H9 (cell line): ENCODE results near the gene JUNB. TPM values are rescaled to one million over a fixed set of nuclear protein-coding genes. Genes with fewer than 3 reads are reported as not detected.
A peak's percentile ranks its signal among the peaks of the same experiment; 100 is the strongest.

Experiments
- DNase-seq: peaks from one replicate; pipeline ENCODE4 v3.0.0-alpha.2; 2017
- H2AFZ ChIP-seq: one replicate; pipeline ENCODE4 v1.6.1; 2013; ENCODE audit warnings: mild to moderate bottlenecking, low read length, control low read depth, moderate library complexity
- H2AK5ac ChIP-seq: 2 replicates; pipeline ENCODE4 v1.6.1; 2013; ENCODE audit warnings: low read length, control low read depth, mixed read lengths; ENCODE audit not compliant: insufficient read length
- H2BK120ac ChIP-seq: one replicate; pipeline ENCODE4 v1.6.1; 2013; ENCODE audit warnings: low read depth, mild to moderate bottlenecking, low read length, control low read depth, inconsistent platforms; ENCODE audit not compliant: poor library complexity, severe bottlenecking
- H2BK12ac ChIP-seq: 2 replicates; pipeline ENCODE4 v1.6.1; 2013; ENCODE audit warnings: low read length, control low read depth, mixed read lengths, low read depth; ENCODE audit not compliant: insufficient read length
- H2BK15ac ChIP-seq: 2 replicates; pipeline ENCODE4 v1.6.1; 2013; ENCODE audit warnings: low read depth, low read length, control low read depth
- H2BK20ac ChIP-seq: one replicate; pipeline ENCODE4 v1.6.1; 2013; ENCODE audit warnings: low read depth, mild to moderate bottlenecking, low read length, control low read depth, inconsistent platforms; ENCODE audit not compliant: poor library complexity, severe bottlenecking
- H2BK5ac ChIP-seq: 2 replicates; pipeline ENCODE4 v1.6.1; 2013; ENCODE audit warnings: low read length, control low read depth, mixed read lengths; ENCODE audit not compliant: insufficient read length
- H3K14ac ChIP-seq: 2 replicates; pipeline ENCODE4 v1.6.1; 2013; ENCODE audit warnings: low read length, control low read depth; ENCODE audit not compliant: insufficient read depth
- H3K18ac ChIP-seq: 2 replicates; pipeline ENCODE4 v1.6.1; 2013; ENCODE audit warnings: low read depth, mild to moderate bottlenecking, mixed read lengths, low read length, control low read depth; ENCODE audit not compliant: insufficient read length
- H3K23ac ChIP-seq: 2 replicates; pipeline ENCODE4 v1.6.1; 2013; ENCODE audit warnings: low read length, control low read depth, mixed read lengths, low read depth; ENCODE audit not compliant: insufficient read length
- H3K23me2 ChIP-seq: 2 replicates; pipeline ENCODE4 v1.6.1; 2013; ENCODE audit warnings: low read depth, mild to moderate bottlenecking, mixed read lengths, low read length, control low read depth; ENCODE audit not compliant: insufficient read length, poor library complexity, severe bottlenecking
- H3K27ac ChIP-seq: 2 replicates; pipeline ENCODE4 v1.5.1; 2013; ENCODE audit warnings: low read length, control low read depth, mixed read lengths, low read depth; ENCODE audit not compliant: insufficient read length
- H3K27me3 ChIP-seq: 2 replicates; pipeline ENCODE4 v1.6.1; 2013; ENCODE audit warnings: low read length, control low read depth, inconsistent platforms; ENCODE audit not compliant: insufficient read depth
- H3K4ac ChIP-seq: 2 replicates; pipeline ENCODE4 v1.6.1; 2013; ENCODE audit warnings: low read depth, mild to moderate bottlenecking, control low read depth, inconsistent platforms, low read length, moderate library complexity
- H3K4me1 ChIP-seq: 2 replicates; pipeline ENCODE4 v1.6.1; 2013; ENCODE audit warnings: low read length, control low read depth, inconsistent platforms; ENCODE audit not compliant: insufficient read depth
- H3K4me2 ChIP-seq: 2 replicates; pipeline ENCODE4 v1.6.1; 2013; ENCODE audit warnings: low read length, control low read depth, mixed read lengths; ENCODE audit not compliant: insufficient read length, insufficient read depth
- H3K56ac ChIP-seq: 2 replicates; pipeline ENCODE4 v1.6.1; 2013; ENCODE audit warnings: low read depth, mild to moderate bottlenecking, mixed read lengths, low read length, control low read depth; ENCODE audit not compliant: insufficient read length
- H3K79me1 ChIP-seq: 2 replicates; pipeline ENCODE4 v1.6.1; 2013; ENCODE audit warnings: low read depth, mild to moderate bottlenecking, moderate library complexity, low read length, control low read depth, inconsistent platforms; ENCODE audit not compliant: insufficient read depth, poor library complexity, severe bottlenecking
- H3K79me2 ChIP-seq: 2 replicates; pipeline ENCODE4 v1.6.1; 2013; ENCODE audit warnings: low read length, control low read depth, inconsistent platforms; ENCODE audit not compliant: insufficient read depth
- H3K9ac ChIP-seq: 2 replicates; pipeline ENCODE4 v1.6.1; 2013; ENCODE audit warnings: low read length, control low read depth, mixed read lengths; ENCODE audit not compliant: insufficient read length; ENCODE audit errors: extremely low read depth
- H3K9me3 ChIP-seq: one replicate; pipeline ENCODE4 v1.6.1; 2013; ENCODE audit warnings: low read depth, low read length, inconsistent platforms; ENCODE audit not compliant: control insufficient read depth
- H3T11ph ChIP-seq: one replicate; pipeline ENCODE4 v1.6.1; 2013; ENCODE audit warnings: mild to moderate bottlenecking, low read length, control low read depth, inconsistent platforms
- H4K20me1 ChIP-seq: one replicate; pipeline ENCODE4 v1.6.1; 2013; ENCODE audit not compliant: control insufficient read depth, insufficient read length, insufficient read depth
- H4K5ac ChIP-seq: 2 replicates; pipeline ENCODE4 v1.6.1; 2013; ENCODE audit warnings: low read depth, mild to moderate bottlenecking, mixed read lengths, low read length, control low read depth; ENCODE audit not compliant: insufficient read length
- H4K8ac ChIP-seq: replicated peaks from 2 replicates; pipeline ENCODE4 v1.6.1; 2013; ENCODE audit warnings: low read length, control low read depth, mixed read lengths, low read depth; ENCODE audit not compliant: insufficient read length
- H4K91ac ChIP-seq: 2 replicates; pipeline ENCODE4 v1.6.1; 2013; ENCODE audit warnings: low read depth, mild to moderate bottlenecking, moderate library complexity, mixed read lengths, low read length, control low read depth; ENCODE audit not compliant: insufficient read length
- H3K27ac Mint-ChIP-seq, 3 experiments: 2 replicates in 2 of 3; 3 replicates in 1 of 3; pipeline ENCODE4 v1.8.0; 2020 to 2021; ENCODE audit warnings: mixed read lengths in 3 of 3, mild to moderate bottlenecking in 1 of 3, moderate library complexity in 1 of 3
- H3K27me3 Mint-ChIP-seq: 2 replicates; pipeline ENCODE4 v1.8.0; 2021; ENCODE audit warnings: low read depth, mild to moderate bottlenecking, moderate library complexity, mixed read lengths
- H3K36me3 Mint-ChIP-seq, 3 experiments: 2 replicates in 2 of 3; 3 replicates in 1 of 3; pipeline ENCODE4 v1.8.0; 2020 to 2021; ENCODE audit warnings: low read depth in 3 of 3, mixed read lengths in 3 of 3; ENCODE audit not compliant: insufficient read depth in 1 of 3
- H3K4me1 Mint-ChIP-seq, 2 experiments: 2 replicates each; pipeline ENCODE4 v1.8.0; 2020; ENCODE audit warnings: mixed read lengths in 2 of 2
- H3K4me3 Mint-ChIP-seq, 2 experiments: 2 replicates in 1 of 2; 3 replicates in 1 of 2; pipeline ENCODE4 v1.8.0; 2020 to 2021; ENCODE audit warnings: mild to moderate bottlenecking in 2 of 2, mixed read lengths in 2 of 2, moderate library complexity in 1 of 2
- H3K9me3 Mint-ChIP-seq, 2 experiments: 2 replicates in 1 of 2; 3 replicates in 1 of 2; pipeline ENCODE4 v1.8.0; 2020; ENCODE audit warnings: mild to moderate bottlenecking in 2 of 2, mixed read lengths in 2 of 2, moderate library complexity in 1 of 2
- CTCF ChIP-seq: fragments of 200-600 bp; sonication (generic); conservative IDR thresholded peaks from 3 replicates; pipeline ENCODE4 v1.8.0; 2021; ENCODE audit warnings: antibody characterized with exemption, mild to moderate bottlenecking
- WGBS: extraction: QIAGEN DNeasy Blood & Tissue Kit; methylation state at CpG from one replicate; pipeline ENCODE4 v1.1.7; 2013; ENCODE audit warnings: missing lambda C conversion rate, low lambda C conversion rate, mixed read lengths; ENCODE audit not compliant: insufficient read length; ENCODE audit errors: extremely low coverage; 5-methylcytosine and 5-hydroxymethylcytosine counted together
- total RNA-seq: library from RNA; stranded (reverse); gene quantifications from 2 replicates; pipeline ENCODE4 v1.2.1, GENCODE V29; 2021

Gene JUNB
- total RNA-seq, 1 experiment from 2014 or later: 15.9 TPM

GRCh38 chr19:12838886-12839756 lies 47.8 kb downstream of the JUNB start:
- Histone ChIP-seq H3K27ac (no peak overlapping the region), H3K23ac (no peak overlapping the region), H2BK20ac (no peak overlapping the region), H2AK5ac (no peak overlapping the region), H3K9me3 (no peaks in the 10 kb centered on the region), H3K23me2 (peaks cover 9% of the 10 kb centered on the region), H3K4me2 (peak overlapping the region; percentile 35), H3T11ph (no peak overlapping the region), H2BK120ac (no peak overlapping the region), H4K91ac (no peak overlapping the region), H3K4me1 (peaks cover 2% of the 10 kb centered on the region; the same call in 1 of the 2 replicates), H2AFZ (no peak overlapping the region), H3K9ac (no peak overlapping the region), H3K79me2 (no peaks in the 10 kb centered on the region), H3K14ac (no peak overlapping the region), H2BK15ac (no peak overlapping the region), H2BK5ac (no peak overlapping the region), H3K4ac (no peak overlapping the region), H3K18ac (no peak overlapping the region), H4K5ac (no peak overlapping the region), H3K27me3 (peaks cover 3% of the 10 kb centered on the region; the same call in 1 of the 2 replicates), H3K56ac (no peak overlapping the region), H2BK12ac (no peak overlapping the region), H4K20me1 (no peaks in the 10 kb centered on the region), H4K8ac (no peak overlapping the region), H3K79me1 (no peaks in the 10 kb centered on the region)
- DNase-seq: no peak
- Mint-ChIP-seq H3K4me1 (peaks cover 42 to 43% of the 10 kb centered on the region in 2 experiments), H3K36me3 (peaks cover 0 to 8% (median 8%) of the 10 kb centered on the region in 3 experiments; a peak in 6 of 7 replicates), H3K9me3 (no peaks in the 10 kb centered on the region; a peak in 1 of 5 replicates), H3K27ac (no peak overlapping the region), H3K27me3 (peaks cover 26% of the 10 kb centered on the region), H3K4me3 (peak overlapping the region; percentile 81 to 91)
- WGBS: no CpG with 5 or more reads among the region's 21 CpGs
- TF ChIP-seq CTCF: no peak
